Gastrocnemius medialis (tissue), 4 donors: ENCODE data around the gene LIN28A.
"Not testable (repeated sequence)": the region's sequence is repeated elsewhere in the genome, so short reads cannot be mapped to it uniquely, and the experiment has no call there.

Experiments
- POLR2A ChIP-seq, 2 donors: fragments of 450-650 bp; IDR thresholded peaks; one replicate each; pipeline ENCODE4 v1.6.1; 2017; ENCODE audit warnings: antibody characterized with exemption in 2 of 2, mild to moderate bottlenecking in 2 of 2, moderate library complexity in 2 of 2
- TF ChIP-seq, protein P1 (sequence below), 5 experiments: fragments of 450-650 bp in 3 of 5; fragments of 200-600 bp in 2 of 5; sonication (generic) in 2 of 5; IDR thresholded peaks in 4 of 5; conservative IDR thresholded peaks in 1 of 5; 1 replicate in 4 of 5; 2 replicates in 1 of 5; pipeline ENCODE4 v1.5.1; 2016 to 2019; ENCODE audit warnings: antibody characterized with exemption in 5 of 5, mild to moderate bottlenecking in 3 of 5, moderate library complexity in 3 of 5

DNA sequence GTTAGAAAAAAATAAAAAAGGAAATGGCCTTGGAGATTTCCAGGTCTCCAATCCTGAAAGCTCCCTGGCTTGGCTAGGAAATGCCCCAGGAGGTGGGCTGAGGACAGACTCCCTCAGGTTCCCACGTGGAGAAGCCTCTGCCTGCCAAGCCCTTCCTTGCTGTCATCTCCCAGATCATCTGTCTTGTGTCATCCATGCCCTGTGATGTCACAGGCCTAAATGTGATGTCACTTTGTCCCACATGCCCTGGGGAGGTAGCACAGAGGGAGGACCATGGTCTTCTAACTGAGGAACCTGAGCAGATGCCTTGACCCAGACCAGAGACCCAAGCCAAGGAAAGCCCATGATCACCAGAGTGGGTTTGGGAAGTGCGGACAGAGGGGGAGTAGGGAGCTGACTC lies 36.3 kb upstream of the LIN28A start:
- TF ChIP-seq POLR2A (IDR thresholded peaks at IDR 0.05), result not testable (repeated sequence)
- TF ChIP-seq, protein P1, sequence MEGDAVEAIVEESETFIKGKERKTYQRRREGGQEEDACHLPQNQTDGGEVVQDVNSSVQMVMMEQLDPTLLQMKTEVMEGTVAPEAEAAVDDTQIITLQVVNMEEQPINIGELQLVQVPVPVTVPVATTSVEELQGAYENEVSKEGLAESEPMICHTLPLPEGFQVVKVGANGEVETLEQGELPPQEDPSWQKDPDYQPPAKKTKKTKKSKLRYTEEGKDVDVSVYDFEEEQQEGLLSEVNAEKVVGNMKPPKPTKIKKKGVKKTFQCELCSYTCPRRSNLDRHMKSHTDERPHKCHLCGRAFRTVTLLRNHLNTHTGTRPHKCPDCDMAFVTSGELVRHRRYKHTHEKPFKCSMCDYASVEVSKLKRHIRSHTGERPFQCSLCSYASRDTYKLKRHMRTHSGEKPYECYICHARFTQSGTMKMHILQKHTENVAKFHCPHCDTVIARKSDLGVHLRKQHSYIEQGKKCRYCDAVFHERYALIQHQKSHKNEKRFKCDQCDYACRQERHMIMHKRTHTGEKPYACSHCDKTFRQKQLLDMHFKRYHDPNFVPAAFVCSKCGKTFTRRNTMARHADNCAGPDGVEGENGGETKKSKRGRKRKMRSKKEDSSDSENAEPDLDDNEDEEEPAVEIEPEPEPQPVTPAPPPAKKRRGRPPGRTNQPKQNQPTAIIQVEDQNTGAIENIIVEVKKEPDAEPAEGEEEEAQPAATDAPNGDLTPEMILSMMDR (IDR thresholded peaks at IDR 0.05 in 4 of 5, conservative IDR thresholded peaks at IDR 0.05 in 1 of 5), result not testable (repeated sequence)
